Measurements from ENCODE around the gene NCR2.

GRCh38 chr6:41315943-41316620 is 19.3 kb upstream of the NCR2 start:
- no peak for TF ChIP-seq CTCF (IDR thresholded peaks at IDR 0.05)
- no peak for TF ChIP-seq POLR2A (IDR thresholded peaks at IDR 0.05)

Measured in stomach (tissue), 4 donors.